NOMO-1 treated with DMSO at 0.1 percent for 48 hours (cell line): ENCODE results near the gene HCCS.
"Not testable (repeated sequence)": the region's sequence is repeated elsewhere in the genome, so short reads cannot be mapped to it uniquely, and the experiment has no call there.

Experiments
- DNase-seq: peaks from one replicate; lab custom pipeline; 2025; ENCODE audit not compliant: unreplicated experiment; lab: John Stamatoyannopoulos, UW

The HCCS gene

DNA sequence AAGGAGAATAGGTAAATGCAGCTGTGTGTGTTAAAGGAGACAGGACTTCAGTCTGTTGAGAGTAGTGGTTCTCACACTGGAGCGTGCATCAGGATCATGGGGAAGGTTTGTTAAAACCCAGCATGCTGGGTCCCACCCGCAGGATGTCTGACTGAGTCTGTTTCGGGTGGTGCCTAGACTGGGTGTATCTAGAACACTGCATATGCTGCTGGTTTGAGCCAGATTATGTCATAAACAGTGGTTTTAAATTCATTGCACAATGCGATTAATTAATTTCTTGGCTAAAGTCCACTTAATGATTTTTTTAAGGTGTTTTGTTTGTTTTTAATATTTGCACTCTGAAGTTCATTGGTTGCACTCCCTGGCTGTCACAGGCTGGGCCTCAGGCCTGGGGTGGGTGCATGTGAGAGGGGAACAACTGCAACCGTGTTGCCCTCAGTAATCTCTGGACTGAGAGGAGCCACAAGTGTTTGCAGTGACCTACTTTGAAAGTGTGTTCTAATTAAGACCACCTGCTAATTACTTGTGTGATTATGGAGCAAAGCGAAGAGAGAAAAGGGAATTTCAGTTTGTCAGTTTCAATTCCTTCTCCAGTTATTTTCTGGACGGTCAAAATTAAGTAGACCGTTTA is 8.3 kb downstream of the HCCS start:
- DNase-seq: no peak

DNA sequence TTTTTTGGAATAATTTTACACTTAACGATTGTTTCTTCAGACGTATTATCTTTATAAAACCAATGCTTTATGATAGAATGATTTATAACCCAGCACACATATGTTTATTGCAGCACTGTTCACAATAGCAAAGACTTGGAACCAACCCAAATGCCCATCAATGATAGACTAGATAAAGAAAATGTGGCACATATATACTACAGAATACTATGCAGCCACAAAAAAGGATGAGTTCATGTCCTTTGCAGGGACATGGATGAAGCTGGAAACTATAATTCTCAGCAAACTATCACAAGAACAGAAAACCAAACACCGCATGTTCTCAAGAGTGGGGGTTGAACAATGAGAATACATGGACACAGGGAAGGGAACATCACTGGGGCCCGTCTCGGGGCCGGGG is 12.0 kb downstream of the HCCS start:
- DNase-seq: not testable (repeated sequence)

DNA sequence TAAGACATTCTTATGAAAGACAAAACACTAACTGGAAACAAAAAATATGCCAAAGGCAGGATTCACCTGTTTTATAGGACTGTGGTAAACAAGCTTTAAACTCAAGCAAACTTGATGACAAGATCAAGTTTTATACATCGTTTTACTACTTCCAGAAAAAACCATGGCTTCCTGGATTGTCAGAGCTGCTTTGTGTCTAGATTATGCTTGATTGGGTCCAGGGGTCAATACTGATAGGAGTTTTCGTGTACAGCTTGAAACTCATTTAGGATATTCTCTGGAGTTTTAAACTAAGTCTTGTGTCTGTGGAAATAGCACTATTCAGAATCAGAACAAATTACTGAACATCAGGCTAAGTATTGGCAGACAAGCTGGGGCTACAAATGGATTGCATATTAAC is 13.0 kb downstream of the HCCS start:
- no peak for DNase-seq

DNA sequence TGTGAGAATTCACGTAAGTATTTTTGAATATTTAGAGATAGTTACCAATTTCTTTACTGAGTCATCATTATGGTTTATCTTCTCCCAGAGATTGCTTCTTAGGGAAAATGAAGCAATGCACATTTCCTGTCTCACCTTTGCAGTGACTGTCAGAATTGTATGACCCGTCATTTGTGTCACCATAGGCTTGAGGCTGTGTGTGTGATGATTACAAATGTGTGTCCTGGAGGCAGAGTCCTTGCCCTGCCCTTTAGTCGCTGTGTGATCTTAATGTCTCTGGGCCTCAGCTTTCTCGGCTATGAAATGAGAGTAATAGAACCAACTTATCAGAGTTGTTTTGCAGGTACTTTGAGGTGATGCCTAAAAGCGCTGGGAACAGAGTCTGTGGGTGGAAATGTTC is 13.9 kb downstream of the HCCS start:
- DNase-seq: no peak

DNA sequence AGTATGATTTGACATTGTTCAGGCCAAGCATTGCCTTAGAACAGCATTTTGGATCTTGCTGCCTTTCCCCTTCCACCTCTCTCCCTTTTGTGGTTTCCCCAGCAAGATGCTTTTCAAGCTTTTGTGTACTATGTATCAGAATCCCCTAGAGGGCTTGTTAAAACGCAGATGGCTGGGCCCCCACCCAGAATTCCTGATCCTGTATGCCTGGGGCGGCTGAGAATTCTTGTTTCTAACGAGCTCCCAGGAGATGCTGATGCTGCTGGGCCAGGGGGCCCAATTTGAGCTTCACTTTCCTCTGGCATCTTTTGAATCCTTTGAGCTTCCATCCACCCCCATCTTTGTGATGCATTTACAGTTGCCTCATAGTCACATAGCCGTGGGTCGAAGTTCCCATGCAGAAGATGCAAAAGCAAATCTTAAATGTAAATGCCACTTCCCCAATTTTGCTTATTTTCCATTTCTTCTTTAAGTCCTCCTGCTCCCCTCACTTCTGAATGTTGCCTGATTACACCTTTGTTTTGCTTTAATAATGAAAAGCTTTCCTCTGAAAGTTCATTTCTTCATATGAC is 18.5 kb downstream of the HCCS start:
- no peak for DNase-seq

DNA sequence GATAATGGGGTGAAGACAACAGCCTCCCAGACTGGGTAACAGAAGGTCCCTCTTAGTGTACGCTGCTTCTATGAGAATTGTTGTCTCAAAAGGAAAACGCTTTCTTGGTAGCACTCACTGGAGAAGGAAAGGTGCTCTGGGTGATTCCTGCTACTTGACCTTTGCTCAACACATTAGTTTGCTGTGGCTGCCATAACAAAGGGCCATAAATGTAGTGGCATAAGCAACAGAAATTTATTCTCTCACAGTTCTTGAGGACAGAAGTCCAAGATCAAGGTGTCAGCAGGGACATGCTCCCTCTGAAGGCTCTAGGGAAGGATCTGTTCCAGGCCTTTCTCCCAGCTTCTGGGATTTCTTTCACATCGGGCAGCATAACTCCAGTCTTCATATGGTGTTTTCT is 19.0 kb downstream of the HCCS start:
- no peak for DNase-seq

DNA sequence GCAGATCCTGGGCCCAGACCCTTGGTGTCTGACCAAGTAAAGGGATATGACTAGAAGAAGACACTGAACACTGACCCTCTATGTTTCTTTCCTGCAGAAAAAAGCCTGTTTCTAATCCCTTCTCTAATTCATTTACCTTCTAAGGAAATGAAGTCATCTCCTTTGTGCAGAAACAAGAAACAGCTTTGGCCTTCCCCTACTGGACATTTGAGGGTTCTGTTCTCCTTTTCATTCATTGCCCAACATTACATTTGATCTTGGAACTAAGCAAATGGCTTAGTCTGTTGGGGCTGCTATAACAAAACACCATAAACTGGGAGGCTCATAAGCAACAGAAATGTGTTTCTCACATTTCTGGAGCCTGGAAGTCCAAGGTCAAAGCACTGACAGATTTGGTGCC is 20.0 kb downstream of the HCCS start:
- DNase-seq: peak; percentile 12

DNA sequence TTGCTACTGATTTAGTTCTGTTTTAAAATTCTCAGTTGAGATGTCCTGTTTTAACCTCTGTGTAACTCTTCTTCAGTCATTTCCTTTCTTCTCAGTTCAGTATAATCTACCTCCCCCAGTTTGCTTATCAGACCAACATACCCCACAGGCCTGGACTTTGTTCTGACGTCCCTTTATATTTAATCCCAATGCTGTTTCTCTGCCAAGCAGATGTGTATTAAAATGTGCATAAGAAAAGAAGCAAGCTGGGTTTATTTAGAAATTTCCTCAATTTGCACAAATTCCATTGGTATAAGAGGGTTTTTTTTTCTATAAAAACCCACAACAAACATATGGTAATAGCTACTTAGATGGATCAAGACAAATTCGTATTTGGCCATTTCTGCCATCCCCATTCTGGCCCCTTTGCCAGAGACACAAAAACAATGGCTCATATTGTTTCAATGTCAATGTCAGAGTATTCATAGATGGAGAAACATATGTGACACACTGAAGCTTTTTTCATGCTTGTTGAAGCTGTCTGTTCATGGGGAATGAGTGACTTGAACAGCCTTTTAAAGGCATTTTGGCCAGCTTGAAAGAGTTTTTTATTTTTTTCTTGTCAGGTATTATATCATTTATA is 24.5 kb downstream of the HCCS start:
- DNase-seq: no peak

DNA sequence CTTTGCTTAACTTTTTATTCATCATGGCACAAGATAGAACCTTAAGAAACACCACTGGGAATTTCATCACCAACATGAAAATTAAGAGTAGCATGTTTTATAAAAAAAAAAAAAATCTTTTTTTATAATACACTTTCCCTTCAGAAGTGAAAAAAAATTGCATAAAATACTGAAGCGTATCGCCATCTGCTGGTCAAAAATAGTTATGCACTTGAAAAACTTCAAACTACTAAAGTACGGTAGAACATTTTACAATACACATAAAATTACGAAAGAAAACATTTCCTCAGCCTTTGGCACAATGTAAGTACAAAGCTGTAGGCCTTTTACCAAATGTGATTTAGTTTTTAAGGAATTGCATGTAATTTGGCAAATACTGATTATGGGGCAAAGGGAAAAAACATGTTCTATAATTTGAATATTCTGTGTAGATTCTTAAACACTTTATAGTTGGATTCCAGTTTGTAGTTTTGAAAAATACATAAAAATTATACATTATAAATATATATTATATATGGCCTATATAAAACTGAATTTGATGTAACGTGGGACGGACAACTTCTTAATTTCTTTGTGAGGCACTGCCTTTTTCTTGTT is 26.5 kb downstream of the HCCS start:
- peak; percentile 48 for DNase-seq

DNA sequence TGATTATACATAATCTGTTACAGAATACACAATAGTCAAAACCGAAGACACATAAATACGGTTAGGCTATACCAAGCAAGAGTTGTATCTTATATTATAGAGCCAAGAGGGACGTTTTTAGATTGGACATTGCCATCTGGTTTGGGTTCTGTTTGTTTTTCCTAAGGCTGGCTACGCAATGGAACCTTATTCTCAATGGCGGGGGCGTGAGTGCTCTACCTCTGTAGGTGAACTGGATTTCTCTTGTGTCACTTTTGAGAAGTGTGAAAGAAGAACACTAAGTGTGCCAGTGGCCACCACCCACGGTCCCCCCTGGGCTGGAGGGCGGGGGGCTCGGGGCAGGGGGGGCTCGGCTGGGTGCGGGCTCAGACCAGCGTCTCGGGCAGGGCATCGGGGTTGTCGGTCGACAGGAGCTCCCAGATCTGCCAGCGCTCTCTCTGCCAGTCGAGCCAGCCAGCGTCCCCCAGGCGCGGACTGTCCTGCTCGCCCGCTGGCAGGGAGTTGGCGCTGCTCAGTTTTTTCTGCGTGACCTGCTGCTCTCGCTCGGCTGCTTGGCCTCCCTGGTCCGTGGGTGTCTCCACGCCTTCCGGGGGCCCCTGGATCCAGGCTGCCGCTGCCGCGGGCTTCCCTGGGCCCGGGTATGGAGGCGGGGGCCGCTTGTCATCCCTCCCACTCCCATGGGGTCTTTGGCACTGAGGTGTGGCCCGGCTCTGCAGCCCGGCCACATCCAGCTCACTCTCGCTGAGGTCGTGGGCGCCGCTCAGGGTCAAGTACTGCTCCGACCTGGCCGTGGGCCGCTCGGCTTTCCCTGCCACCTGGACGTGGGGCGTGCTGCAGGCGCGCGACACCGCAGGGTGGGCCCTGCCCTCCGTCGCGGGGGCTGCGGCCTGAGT is 27.6 kb downstream of the HCCS start:
- DNase-seq: no peak

DNA sequence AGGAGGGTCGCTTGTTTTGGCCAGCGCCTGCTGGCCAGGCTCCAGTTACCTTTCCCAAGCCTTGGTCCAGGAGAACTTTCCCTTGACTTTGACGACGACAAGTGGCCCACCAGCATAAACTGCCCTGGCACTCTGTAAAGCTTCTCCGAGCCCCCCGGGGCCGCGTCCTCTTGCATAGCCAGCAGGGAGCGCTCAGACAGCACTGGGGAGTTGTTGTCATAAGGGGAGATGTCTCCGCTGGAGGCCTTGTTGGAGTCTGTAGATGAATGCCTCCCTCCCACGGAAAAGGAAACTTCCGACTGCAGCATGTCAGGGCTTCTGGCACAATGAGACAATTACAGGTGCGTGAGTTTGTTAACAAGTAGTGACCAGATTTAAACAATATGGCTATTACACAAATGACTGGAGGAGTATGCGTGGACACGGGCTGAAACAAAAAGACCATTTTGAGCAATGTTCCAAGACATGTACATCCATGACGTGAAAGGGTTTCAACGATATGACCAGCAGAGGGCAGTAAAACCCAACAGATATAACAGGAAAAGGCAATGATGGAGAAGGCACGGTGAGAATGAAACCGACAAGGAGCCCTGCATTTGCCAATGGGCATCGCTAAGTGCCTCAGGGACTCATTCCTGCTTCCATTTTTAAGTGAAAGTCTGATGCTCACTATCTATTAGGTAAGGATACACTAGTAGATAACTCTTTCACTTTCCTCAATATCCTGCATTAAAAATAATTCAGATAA is 33.0 kb downstream of the HCCS start:
- DNase-seq: peak; percentile 53

DNA sequence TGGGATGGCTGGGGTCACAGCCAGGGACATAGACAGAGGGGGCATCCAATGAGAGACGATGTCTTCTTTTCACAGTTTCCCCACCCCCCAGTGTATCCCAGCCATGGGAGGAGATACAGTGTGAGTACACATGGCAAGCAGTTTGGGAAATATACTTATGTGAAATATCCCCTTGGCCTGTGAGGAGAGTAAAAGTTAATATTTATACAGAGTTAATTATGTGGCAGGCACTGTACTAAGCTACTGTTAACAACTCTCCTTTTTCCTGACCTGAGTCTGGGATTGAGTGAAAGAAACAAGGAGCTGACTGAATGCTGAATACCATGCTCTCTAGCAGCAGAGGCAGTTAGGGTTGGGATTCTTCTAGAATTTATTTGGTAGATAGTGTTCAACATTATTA is 35.3 kb downstream of the HCCS start:
- DNase-seq: no peak

DNA sequence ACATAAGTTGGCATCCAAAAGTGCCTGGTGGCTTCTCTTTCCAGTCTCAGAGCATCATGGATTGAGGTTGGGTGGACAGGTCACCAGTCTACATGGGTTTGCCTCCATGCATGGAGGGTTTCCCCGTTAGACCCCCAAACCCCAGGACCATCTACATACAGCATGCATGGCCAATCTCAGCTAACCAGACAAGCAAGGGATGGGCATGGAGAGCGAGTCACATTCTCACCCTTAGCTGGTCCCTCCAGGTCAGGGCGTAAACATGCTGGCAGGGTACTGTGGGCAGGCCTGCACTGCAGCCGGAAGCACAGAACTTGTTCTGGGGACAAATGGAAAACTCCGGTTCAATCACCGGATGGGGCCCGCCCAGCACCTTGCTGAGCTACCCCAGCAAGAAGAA is 37.3 kb downstream of the HCCS start:
- DNase-seq: no peak

DNA sequence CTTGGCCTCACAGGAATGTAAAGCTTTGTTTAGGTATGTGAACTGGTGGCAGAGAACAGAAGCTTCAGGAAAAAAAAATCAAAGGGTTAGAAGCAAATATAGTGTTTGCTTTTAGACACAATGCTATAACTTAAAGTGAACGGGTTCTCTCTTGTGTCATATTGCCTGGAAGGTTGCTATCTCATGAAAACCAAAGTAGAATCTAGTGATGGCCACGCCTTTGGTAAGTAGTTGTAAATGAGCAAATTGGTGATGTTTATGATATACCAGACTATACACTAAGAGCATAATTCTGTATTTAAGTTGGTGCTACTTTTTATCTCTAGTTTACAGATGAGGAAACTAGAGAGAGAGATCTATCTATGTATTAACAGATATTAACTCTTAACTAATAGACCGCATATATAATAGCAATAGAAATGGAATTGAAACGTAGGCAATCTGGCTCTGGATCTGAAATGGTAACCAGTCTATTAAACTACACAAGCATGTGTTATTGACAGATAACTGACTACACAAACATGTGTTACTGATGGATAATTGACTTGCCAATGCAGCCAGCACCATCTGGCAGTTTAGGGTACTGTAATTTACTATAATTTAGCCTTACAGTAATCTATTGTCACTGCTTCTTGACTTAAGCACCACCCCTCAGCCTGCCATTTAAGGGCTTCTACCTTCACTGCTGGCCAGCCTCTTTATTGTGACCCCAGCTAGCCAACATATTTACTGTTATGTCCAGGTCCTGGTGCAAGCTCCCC is 40.8 kb downstream of the HCCS start:
- no peak for DNase-seq

DNA sequence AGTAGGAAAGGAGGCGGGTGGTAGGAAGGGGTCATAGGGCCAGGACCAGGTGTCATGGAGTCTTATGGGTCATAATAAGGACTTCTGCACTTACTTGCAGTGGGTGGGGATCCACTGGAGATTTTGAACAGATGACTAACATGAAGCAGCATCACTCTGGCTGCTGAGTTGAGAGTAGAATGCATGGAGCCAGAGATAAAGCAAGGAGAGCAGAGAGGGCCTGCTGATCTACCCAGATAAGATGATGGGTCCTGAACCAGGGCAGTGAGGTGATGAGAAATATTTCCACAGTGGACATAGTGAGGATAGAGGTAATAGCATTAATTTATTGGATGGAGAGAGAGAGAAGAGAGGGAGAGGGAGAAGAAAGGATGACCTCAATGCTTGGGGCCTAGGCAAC is 48.0 kb downstream of the HCCS start:
- no peak for DNase-seq

DNA sequence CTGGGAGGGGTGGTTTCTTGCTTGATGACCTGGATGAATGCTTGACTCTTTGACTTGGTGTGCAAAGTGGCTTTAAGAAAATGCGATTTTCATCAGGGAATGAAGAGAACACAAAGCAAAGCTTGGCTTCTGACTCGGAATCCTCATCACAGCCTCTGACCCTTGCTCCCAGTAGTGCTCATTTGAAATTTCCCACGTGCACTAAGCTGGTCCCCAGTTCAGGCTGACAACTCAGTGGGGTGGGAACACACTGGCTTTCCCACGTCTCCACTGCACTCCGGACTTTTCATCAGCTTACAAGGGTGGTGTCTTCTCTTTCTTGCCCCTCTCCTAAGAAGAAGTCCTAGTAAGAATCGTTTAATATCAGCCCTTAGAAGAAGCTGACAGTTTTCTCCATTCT is 53.3 kb downstream of the HCCS start:
- no peak for DNase-seq

DNA sequence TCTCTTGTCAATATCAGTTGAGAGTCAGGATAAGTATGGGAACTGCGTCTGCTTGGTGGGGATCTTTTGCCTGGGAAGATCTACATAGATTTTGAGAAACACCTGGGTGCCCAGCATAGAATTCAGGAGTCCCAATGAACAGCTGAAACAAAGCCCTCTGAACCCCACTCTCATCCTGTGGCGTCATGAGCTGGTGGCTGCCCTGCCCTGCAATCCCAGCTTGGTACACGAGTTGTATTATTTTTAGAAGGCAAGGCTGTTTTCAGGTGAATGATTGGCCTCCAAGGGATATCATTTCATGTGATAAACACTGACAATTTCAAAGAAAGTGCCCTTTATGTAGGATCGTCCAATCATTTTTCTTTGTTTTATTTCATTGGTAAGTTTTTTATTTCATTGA is 60.8 kb downstream of the HCCS start:
- DNase-seq: no peak

DNA sequence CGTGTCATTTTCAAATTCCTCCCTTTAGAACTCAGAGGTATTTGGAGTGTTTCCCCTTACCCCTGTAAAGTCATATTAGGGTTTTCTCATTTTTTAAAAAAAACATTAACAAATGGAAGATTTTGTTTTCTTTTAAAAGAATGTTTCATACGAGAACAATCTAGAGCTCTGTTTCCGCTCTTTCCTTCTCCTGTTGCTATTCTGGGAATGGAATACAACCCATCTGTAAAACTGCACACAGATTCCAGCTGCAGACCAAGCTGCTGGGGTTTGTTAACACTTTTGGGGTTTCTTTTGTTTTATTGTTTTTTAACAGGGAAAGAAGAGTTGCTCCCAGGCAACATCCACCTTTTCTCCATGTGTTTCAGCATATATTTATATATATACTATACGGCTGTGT is 61.3 kb downstream of the HCCS start:
- DNase-seq: no peak
